GM10266 (cell line): Measurements from ENCODE around the gene SLC4A1AP.

Experiments
- DNase-seq: peaks from one replicate; pipeline ENCODE4 v3.0.0; 2012; ENCODE audit errors: extremely low spot score
- CTCF ChIP-seq: IDR thresholded peaks from 2 replicates; pipeline ENCODE4 v1.5.1; 2012; ENCODE audit warnings: mild to moderate bottlenecking, low read depth; ENCODE audit not compliant: control insufficient read depth, insufficient read depth; ENCODE audit errors: missing control alignments

Gene SLC4A1AP

GRCh38 chr2:27705851-27706622, 42.3 kb downstream of the SLC4A1AP start:
- TF ChIP-seq CTCF, result no peak
- DNase-seq, result no peak

- TF ChIP-seq CTCF, result no peak
- no peak for DNase-seq
Observed at GRCh38 chr2:27707462-27708256, 44.0 kb downstream of the SLC4A1AP start.

- TF ChIP-seq CTCF, result no peak
- DNase-seq, result no peak
Observed at GRCh38 chr2:27708257-27708654, 44.6 kb downstream of the SLC4A1AP start.

- DNase-seq, result no peak
- no peak for TF ChIP-seq CTCF
Observed at GRCh38 chr2:27708666-27709065, 45.0 kb downstream of the SLC4A1AP start.

GRCh38 chr2:27709326-27709725, 45.6 kb downstream of the SLC4A1AP start:
- DNase-seq, result no peak
- TF ChIP-seq CTCF, result no peak

GRCh38 chr2:27709960-27710575, 46.4 kb downstream of the SLC4A1AP start:
- no peak for TF ChIP-seq CTCF
- no peak for DNase-seq
